GM23338 (cell line): Measurements from ENCODE around the gene FGF1. TPM values are rescaled to one million over a fixed set of nuclear protein-coding genes. Genes with fewer than 3 reads are reported as not detected.

ENCODE experiments used
- ATAC-seq: fragments of 200-7000 bp; cut with Tn5 transposase; 3 replicates; pipeline ENCODE4 v1.9.1; 2020
- DNase-seq: peaks from one replicate; pipeline ENCODE4 v3.0.0-alpha.2; 2015; ENCODE audit warnings: low spot score
- H2AFZ ChIP-seq: fragments of 200-600 bp; sonication (generic); 2 replicates; pipeline ENCODE4 v1.8.0; 2016; ENCODE audit warnings: antibody characterized with exemption, mild to moderate bottlenecking, moderate library complexity
- H3F3A ChIP-seq: fragments of 200-600 bp; sonication (generic); replicated peaks from 2 replicates; pipeline ENCODE4 v1.8.0; 2017; ENCODE audit warnings: antibody characterized with exemption, mixed run types, low read depth
- H3K27ac ChIP-seq: fragments of 200-600 bp; sonication (generic); 2 replicates; pipeline ENCODE4 v1.6.1; 2016; ENCODE audit warnings: low read depth
- H3K27me3 ChIP-seq: fragments of 200-600 bp; sonication (generic); 2 replicates; pipeline ENCODE4 v1.8.0; 2016; ENCODE audit warnings: mild to moderate bottlenecking, mixed run types, moderate library complexity; ENCODE audit not compliant: insufficient read depth
- H3K36me3 ChIP-seq: fragments of 200-600 bp; sonication (generic); 2 replicates; pipeline ENCODE4 v1.8.0; 2016; ENCODE audit warnings: mild to moderate bottlenecking; ENCODE audit not compliant: insufficient read depth
- H3K4me1 ChIP-seq: fragments of 200-600 bp; sonication (generic); 2 replicates; pipeline ENCODE4 v1.8.0; 2016; ENCODE audit warnings: mild to moderate bottlenecking, moderate library complexity; ENCODE audit not compliant: insufficient read depth
- H3K4me2 ChIP-seq: fragments of 200-600 bp; sonication (generic); 2 replicates; pipeline ENCODE4 v1.7.1; 2017; ENCODE audit warnings: mixed run types
- H3K4me3 ChIP-seq: fragments of 200-600 bp; sonication (generic); 2 replicates; pipeline ENCODE4 v1.6.1; 2016; ENCODE audit warnings: mixed run types
- H3K79me2 ChIP-seq: fragments of 200-600 bp; sonication (generic); replicated peaks from 2 replicates; pipeline ENCODE4 v1.8.0; 2017; ENCODE audit warnings: mild to moderate bottlenecking; ENCODE audit not compliant: insufficient read depth
- H3K9me2 ChIP-seq: fragments of 200-600 bp; sonication (generic); 2 replicates; pipeline ENCODE4 v1.8.0; 2017; ENCODE audit not compliant: insufficient read depth
- H4K20me1 ChIP-seq: fragments of 200-600 bp; sonication (generic); replicated peaks from 2 replicates; pipeline ENCODE4 v1.8.0; 2017; ENCODE audit warnings: mild to moderate bottlenecking; ENCODE audit not compliant: insufficient read depth
- H3K27ac Mint-ChIP-seq: 2 replicates; pipeline ENCODE4 v1.8.0; 2020; ENCODE audit warnings: inconsistent platforms, mild to moderate bottlenecking, moderate library complexity, mixed read lengths
- H3K27me3 Mint-ChIP-seq: 3 replicates; pipeline ENCODE4 v1.8.0; 2022; ENCODE audit warnings: low read depth, mild to moderate bottlenecking, moderate library complexity, mixed read lengths, inconsistent platforms; ENCODE audit not compliant: insufficient read depth, poor library complexity
- H3K36me3 Mint-ChIP-seq: 3 replicates; pipeline ENCODE4 v1.8.0; 2021; ENCODE audit warnings: low read depth, mild to moderate bottlenecking, inconsistent platforms, moderate library complexity, mixed read lengths
- H3K4me1 Mint-ChIP-seq: 3 replicates; pipeline ENCODE4 v1.8.0; 2020; ENCODE audit warnings: mild to moderate bottlenecking, inconsistent platforms, mixed read lengths
- H3K4me3 Mint-ChIP-seq: 3 replicates; pipeline ENCODE4 v1.8.0; 2021; ENCODE audit warnings: moderate library complexity, mild to moderate bottlenecking, inconsistent platforms, mixed read lengths
- H3K9me3 Mint-ChIP-seq: 3 replicates; pipeline ENCODE4 v1.8.0; 2020; ENCODE audit warnings: moderate library complexity, mild to moderate bottlenecking, inconsistent platforms, mixed read lengths
- CREB1 ChIP-seq: fragments of 250-450 bp; sonication (Bioruptor Pico); IDR thresholded peaks from 2 replicates; pipeline ENCODE4 v1.5.0; 2020; ENCODE audit warnings: low read depth, mild to moderate bottlenecking, moderate library complexity
- CTCF ChIP-seq, 2 experiments: fragments of 200-600 bp in 1 of 2; sonication (generic) in 1 of 2; conservative IDR thresholded peaks; 2 replicates each; pipeline versions ENCODE4 v1.5.1 to v1.6.1; 2016 to 2017; ENCODE audit warnings: antibody characterized with exemption in 2 of 2, low read depth in 2 of 2, mild to moderate bottlenecking in 2 of 2, moderate library complexity in 1 of 2
- ETS1 ChIP-seq: IDR thresholded peaks from 2 replicates; pipeline ENCODE4 v1.6.1; 2016; ENCODE audit warnings: antibody characterized with exemption
- EZH2 ChIP-seq: fragments of 200-600 bp; sonication (generic); IDR thresholded peaks from one replicate; pipeline ENCODE4 v1.8.0; 2017; ENCODE audit warnings: antibody characterized with exemption, mild to moderate bottlenecking, low read depth; ENCODE audit not compliant: unreplicated experiment
- EZH2phosphoT487 ChIP-seq: fragments of 200-600 bp; sonication (generic); IDR thresholded peaks from one replicate; pipeline ENCODE4 v1.8.1; 2018; ENCODE audit warnings: antibody characterized with exemption; ENCODE audit not compliant: unreplicated experiment
- JUNB ChIP-seq: IDR thresholded peaks from one replicate; pipeline ENCODE4 v1.6.1; 2016; ENCODE audit warnings: antibody characterized with exemption; ENCODE audit not compliant: unreplicated experiment
- NANOG ChIP-seq: IDR thresholded peaks from 2 replicates; pipeline ENCODE4 v1.6.1; 2016; ENCODE audit warnings: antibody characterized with exemption, borderline replicate concordance
- POLR2AphosphoS5 ChIP-seq: IDR thresholded peaks from 2 replicates; pipeline ENCODE4 v1.6.1; 2016; ENCODE audit warnings: antibody characterized with exemption, low read depth
- REST ChIP-seq: IDR thresholded peaks from one replicate; pipeline ENCODE4 v1.6.1; 2018; ENCODE audit warnings: antibody characterized with exemption; ENCODE audit not compliant: unreplicated experiment
- STAT1 ChIP-seq: IDR thresholded peaks from one replicate; pipeline ENCODE4 v1.6.1; 2016; ENCODE audit warnings: antibody characterized with exemption; ENCODE audit not compliant: unreplicated experiment
- ZNF114 ChIP-seq: fragments of 250-450 bp; sonication (Bioruptor Pico); IDR thresholded peaks from 2 replicates; pipeline ENCODE4 v1.5.0; 2020; ENCODE audit warnings: mild to moderate bottlenecking, moderate library complexity
- ZNF331 ChIP-seq: fragments of 250-450 bp; sonication (Bioruptor Pico); IDR thresholded peaks from 2 replicates; pipeline ENCODE4 v1.5.0; 2020; ENCODE audit warnings: low read depth, mild to moderate bottlenecking, moderate library complexity
- ZNF462 ChIP-seq: fragments of 250-450 bp; sonication (Bioruptor Pico); IDR thresholded peaks from 2 replicates; pipeline ENCODE4 v1.5.0; 2020; ENCODE audit warnings: mild to moderate bottlenecking, moderate library complexity
- polyA plus RNA-seq: library from polyadenylated mRNA; unstranded; fragments of >200 nt; fragmentation: Nextera tagmentation; extraction: Ambion mirVana; gene quantifications from 2 replicates; pipeline ENCODE4 v1.2.1, GENCODE V29; 2016
- total RNA-seq: library from RNA; depleted of rRNA; stranded (reverse); fragments of >200 nt; shearing (Covaris generic); gene quantifications from 2 replicates; pipeline ENCODE4 v1.2.3, GENCODE V29; 2014

Gene FGF1
- total and polyA plus RNA-seq, 2 experiments from 2014 or later = 0.21 to 0.34 TPM

- H3K4me2 ChIP-seq = no peak overlapping the region
- no peaks in the 10 kb centered on the region for H3K27me3 ChIP-seq
- H2AFZ ChIP-seq = no peak overlapping the region
- H3K4me3 Mint-ChIP-seq = no peak overlapping the region
- H3K4me3 ChIP-seq = no peak overlapping the region
- no peak overlapping the region for H3K27ac ChIP-seq
- no peak overlapping the region; the same call in 1 of the 2 replicates for H3K27ac Mint-ChIP-seq
- H3K79me2 ChIP-seq = no peaks in the 10 kb centered on the region
- no peaks in the 10 kb centered on the region for H3K36me3 ChIP-seq
- H3K27me3 Mint-ChIP-seq = peaks cover 3% of the 10 kb centered on the region
- peaks cover 12% of the 10 kb centered on the region for H3K4me1 Mint-ChIP-seq
- no peaks in the 10 kb centered on the region for H3F3A ChIP-seq
- no peaks in the 10 kb centered on the region for H3K9me3 Mint-ChIP-seq
- ATAC-seq (no peak), DNase-seq (no peak)
- peaks cover 3% of the 10 kb centered on the region; the same call in 1 of the 2 replicates for H3K9me2 ChIP-seq
- H4K20me1 ChIP-seq = no peaks in the 10 kb centered on the region
- H3K36me3 Mint-ChIP-seq = no peaks in the 10 kb centered on the region
- H3K4me1 ChIP-seq = no peaks in the 10 kb centered on the region
- TF ChIP-seq JUNB (no peak), ZNF462 (CRISPR knock-in tag) (no peak), POLR2AphosphoS5 (no peak), REST (no peak), NANOG (no peak), EZH2phosphoT487 (no peak), EZH2 (no peak), CREB1 (no peak), ETS1 (no peak), STAT1 (no peak), ZNF331 (CRISPR knock-in tag) (no peak), CTCF (conservative IDR thresholded peaks at IDR 0.05; ENCODE audit: low read depth in 2 of 2) (no peak), ZNF114 (no peak)
Observed at GRCh38 chr5:142572006-142572405, 113.9 kb downstream of the FGF1 start.
